Fibroblast of skin of back (primary cell): Measurements from ENCODE around the gene GFRA4.
"Not testable (repeated sequence)": the region's sequence is repeated elsewhere in the genome, so short reads cannot be mapped to it uniquely, and the experiment has no call there.

ENCODE experiments used
- DNase-seq: peaks from one replicate; pipeline ENCODE4 v3.0.0-alpha.2; 2013

The GFRA4 gene

DNA sequence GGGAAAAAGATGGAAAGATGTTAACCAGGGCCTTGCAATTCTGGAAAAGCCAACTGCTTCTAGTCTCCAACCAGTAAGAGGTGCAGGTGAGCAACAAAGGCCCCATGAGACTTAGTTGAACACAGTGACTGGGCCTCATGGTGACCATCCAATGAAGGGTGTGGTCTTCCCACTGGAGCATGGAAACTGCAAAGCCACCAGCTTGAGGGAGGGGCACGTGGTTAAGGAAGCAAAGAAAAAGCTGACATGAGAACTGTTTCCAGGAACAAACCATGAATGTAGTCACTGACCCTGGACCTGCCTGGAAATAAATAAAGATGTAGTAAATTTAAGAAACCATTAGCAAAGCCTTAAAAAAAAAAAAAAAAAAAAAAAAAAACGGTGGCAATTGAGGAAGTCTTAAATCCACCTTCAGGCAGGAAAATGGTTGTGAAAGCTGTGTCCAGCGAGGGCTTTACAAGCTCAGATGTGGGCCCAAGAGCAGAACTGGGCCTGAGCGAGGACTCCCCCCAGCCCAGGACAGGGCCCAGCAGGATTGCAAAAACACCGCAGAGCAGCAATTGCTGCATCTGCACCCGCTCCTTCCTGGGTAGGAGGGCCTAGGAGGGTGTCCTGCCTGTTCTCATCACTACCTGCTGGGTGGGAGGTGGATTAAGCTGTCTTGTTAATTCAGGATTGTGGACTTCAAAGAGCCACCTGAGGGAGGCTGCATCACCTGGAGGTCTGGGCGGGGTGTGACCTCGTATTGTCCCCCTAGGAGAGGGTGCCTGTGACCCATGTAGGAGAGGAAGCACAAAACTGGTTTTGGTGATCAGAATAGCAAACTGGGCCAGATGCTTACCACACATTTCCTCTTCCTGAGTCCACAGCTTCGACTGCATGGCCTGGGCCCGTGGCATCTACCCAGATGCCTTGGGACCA lies 10.3 kb downstream of the GFRA4 start:
- DNase-seq, result no peak

- DNase-seq, result no peak
Measured at GRCh38 chr20:3652221-3652620, 11.0 kb downstream of the GFRA4 start.

DNA sequence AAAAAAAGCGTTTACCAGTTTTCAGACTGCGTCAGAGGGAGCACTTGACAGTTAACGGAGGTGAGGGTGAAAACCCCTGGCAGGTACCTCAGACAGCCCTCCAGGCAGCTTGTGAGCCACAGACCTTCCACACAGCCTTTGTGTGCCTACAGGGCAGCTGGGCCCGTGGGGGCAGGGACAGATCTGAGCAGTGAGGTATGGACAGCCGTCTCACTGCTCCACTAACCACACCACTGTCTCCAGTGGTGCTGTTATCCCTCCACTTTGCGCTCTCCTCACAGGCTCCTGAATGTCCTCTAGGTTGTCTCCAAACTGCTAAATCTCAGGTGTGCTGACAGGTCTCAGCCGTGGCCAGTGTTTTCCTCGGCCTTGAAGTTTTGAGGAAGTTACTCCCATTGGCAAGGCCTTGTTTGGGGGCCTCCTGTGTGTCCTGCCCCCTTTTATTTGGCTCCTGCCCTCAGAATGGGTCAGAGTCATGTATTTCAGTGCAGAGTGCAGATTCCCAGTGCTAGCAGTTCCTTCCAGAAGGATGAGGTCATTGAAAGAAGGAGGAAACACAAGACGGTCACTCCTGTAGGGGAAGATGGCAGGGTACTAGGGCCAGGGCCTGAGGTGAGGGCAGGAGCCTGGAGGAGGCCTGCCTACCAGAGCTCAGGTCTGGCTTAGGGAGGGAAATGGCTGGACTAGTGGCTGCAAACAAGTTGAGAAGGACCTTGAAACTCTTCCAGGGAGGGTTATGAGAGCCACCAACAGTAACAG lies 11.8 kb downstream of the GFRA4 start:
- DNase-seq, result no peak

- DNase-seq, result no peak
Measured at GRCh38 chr20:3648951-3649350, 14.2 kb downstream of the GFRA4 start.

GRCh38 chr20:3647473-3647872 lies 15.7 kb downstream of the GFRA4 start:
- DNase-seq, result no peak

- no peak for DNase-seq
Measured at GRCh38 chr20:3646651-3647050, 16.5 kb downstream of the GFRA4 start.

- no peak for DNase-seq
Measured at GRCh38 chr20:3646067-3646440, 17.1 kb downstream of the GFRA4 start.

DNA sequence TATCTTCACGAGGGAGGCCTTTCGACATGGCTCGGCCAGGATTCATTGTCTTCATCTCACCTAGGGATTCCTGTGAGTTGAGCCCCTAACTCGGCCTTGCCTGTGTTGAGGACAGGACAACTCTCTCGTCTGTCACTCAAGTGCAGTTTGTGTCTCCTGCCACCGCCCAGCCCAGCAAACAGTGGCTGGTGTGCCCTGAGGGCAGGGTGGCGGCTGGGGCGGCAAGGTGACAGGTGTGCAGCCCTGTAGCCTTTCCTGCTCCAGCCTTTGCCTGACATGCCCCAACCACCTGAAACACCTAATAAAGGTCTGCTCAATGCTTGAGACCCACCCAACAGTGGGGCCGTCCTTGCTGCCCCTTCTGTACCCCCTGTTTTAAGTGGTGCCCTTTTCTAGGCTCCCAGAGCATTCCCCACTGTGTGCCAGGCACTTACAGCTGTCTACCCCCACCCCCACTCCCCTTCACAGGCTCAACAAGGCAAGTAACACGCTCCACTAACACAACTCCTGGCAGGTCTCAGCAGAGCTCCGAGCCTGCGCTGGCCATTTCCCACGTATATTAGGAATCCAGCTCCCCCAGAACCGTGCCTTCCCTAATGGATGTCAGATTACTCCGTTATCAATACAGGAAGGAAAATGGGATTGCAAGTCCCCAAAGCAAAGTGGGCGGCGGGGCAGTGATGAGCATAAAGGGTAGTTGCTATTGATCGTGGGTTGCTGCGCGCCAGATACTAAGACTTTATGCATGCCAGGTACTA lies 17.7 kb downstream of the GFRA4 start:
- no peak for DNase-seq

- DNase-seq, result no peak
Measured at GRCh38 chr20:3640259-3640658, 22.9 kb downstream of the GFRA4 start.

- DNase-seq, result peak; percentile 24
Measured at GRCh38 chr20:3635346-3635745, 27.9 kb downstream of the GFRA4 start.

- no peak for DNase-seq
Measured at GRCh38 chr20:3633913-3634478, 29.2 kb downstream of the GFRA4 start.

- DNase-seq, result no peak
Measured at GRCh38 chr20:3632311-3633004, 30.7 kb downstream of the GFRA4 start.

- DNase-seq, result no peak
Measured at GRCh38 chr20:3631534-3631933, 31.7 kb downstream of the GFRA4 start.

DNA sequence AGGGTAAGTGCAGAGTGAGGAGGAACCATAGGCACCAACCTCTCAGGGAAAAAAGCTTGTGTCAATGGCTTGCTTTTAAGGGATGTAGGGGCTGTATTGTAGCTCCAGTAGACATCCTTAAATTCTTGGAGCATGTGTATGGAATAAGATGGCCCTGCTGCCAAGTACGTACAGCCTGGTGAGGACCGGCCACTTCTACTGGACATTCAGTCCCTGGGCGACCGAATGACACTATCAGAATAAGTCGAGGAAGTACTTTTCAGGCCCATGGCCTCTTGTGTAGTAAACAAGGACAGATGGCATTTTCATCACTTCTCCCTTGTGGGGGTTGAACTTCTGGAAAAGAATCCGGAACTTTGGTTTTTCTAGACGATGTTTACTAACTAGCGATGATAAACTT lies 32.8 kb downstream of the GFRA4 start:
- no peak for DNase-seq

DNA sequence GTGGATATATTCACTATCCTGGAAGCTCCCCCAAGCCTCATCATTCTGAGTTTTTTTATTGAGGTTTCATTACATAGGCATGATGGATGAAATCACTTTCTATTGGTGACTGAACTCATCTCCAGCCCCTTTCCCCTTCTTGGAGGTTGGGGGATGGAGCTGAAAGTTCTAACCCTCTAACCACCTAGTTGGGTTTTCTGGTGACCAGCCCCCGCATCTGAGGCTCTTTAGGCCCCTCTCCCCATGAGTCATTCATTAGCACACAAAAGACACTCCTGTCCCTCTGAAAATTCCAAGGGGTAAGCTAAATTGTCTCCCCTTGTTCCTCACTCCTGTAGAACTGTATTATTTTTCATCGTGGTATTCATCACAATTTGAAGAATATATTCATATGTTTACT lies 33.3 kb downstream of the GFRA4 start:
- DNase-seq, result no peak

- no peak for DNase-seq
Measured at GRCh38 chr20:3628502-3629314, 34.5 kb downstream of the GFRA4 start.

- no peak for DNase-seq
Measured at GRCh38 chr20:3627476-3627875, 35.7 kb downstream of the GFRA4 start.

DNA sequence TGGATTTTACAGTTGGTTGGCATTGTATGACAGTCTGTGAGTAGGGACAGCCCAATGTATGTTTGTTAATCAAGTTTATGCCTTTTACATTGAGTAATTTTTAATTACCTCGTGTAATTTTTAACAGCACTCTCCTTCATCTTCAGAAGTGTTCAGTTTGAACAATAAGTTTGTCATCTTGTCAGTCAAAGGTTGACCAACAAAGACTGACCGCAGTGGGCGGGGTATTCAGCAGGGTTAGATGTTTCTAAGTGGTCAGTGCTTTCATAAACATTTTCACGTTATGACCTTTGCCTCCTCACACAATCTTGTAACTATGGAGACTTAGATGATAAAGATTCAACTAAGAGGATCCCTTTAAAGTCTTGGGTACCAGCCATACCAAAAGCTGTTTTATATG lies 40.8 kb downstream of the GFRA4 start:
- no peak for DNase-seq

DNA sequence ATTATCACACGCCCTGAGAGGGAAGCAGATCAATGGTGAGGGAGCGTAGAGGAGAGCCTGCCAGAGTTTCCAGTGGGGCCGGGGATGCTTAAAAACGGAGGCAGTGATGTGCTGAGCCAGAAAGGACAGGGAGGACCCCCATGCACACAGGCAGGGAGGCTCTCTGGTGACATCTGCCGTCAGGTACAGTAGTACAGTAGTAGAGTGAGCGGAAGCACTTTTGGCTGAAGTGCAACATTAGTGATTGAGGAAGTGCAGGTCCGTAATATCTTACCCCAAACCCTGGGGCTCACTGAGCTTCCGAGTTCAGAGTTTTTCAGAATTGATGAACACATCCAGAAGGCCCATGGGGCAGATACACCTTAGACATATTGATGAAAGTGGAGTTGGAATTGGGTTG lies 42.1 kb downstream of the GFRA4 start:
- no peak for DNase-seq

DNA sequence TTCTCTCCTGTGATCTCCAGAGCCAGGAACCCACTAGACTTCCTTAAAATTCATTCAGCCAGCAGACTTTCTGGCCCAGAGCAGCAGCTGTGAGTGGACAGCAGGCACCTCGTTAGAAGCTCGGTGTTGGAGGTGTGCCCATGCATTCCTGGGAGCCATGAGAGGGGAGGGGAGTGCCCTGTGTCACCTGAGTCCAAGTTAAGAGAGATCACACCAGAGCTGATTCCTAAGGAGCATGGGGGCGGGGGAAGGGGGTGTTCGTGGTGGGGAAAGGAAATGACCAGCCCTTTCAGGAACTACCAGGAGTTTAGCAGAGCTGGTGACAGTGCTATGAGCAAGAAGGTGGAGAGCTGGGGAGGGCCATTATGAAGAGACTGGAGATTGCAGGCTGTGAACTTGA lies 46.9 kb downstream of the GFRA4 start:
- DNase-seq, result peak; percentile 59

GRCh38 chr20:3615171-3615840 lies 47.9 kb downstream of the GFRA4 start:
- DNase-seq, result not testable (repeated sequence)
